Measurements from ENCODE around the gene BPIFA1.

The BPIFA1 gene

DNA sequence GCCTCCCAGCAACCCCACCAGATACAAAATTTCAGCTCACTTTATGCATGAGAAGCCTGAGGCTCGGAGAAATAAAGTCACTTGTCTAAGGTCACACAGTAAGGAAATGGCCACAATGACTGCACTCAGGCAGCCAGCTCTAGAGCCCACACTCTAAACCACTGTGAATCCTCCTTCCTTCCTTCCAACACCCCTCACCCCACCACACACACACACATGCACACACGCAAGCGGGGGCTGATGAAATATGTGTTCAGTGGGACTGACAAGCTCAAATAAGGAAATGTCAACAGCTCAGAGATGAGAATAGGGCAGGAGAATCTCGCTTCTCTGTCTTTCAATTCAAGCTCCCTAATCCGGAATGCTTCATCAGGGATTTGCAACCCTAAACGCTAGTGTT, 6.0 kb upstream of the BPIFA1 start:
- DNase-seq (ENCODE audit: low read depth): no peak
- H3K4me3 ChIP-seq (ENCODE audit: low read length): no peak overlapping the region
- TF ChIP-seq, protein P1, sequence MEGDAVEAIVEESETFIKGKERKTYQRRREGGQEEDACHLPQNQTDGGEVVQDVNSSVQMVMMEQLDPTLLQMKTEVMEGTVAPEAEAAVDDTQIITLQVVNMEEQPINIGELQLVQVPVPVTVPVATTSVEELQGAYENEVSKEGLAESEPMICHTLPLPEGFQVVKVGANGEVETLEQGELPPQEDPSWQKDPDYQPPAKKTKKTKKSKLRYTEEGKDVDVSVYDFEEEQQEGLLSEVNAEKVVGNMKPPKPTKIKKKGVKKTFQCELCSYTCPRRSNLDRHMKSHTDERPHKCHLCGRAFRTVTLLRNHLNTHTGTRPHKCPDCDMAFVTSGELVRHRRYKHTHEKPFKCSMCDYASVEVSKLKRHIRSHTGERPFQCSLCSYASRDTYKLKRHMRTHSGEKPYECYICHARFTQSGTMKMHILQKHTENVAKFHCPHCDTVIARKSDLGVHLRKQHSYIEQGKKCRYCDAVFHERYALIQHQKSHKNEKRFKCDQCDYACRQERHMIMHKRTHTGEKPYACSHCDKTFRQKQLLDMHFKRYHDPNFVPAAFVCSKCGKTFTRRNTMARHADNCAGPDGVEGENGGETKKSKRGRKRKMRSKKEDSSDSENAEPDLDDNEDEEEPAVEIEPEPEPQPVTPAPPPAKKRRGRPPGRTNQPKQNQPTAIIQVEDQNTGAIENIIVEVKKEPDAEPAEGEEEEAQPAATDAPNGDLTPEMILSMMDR (IDR thresholded peaks at IDR 0.05; ENCODE audit: insufficient read depth, low read depth, low read length, missing control alignments): no peak

DNA sequence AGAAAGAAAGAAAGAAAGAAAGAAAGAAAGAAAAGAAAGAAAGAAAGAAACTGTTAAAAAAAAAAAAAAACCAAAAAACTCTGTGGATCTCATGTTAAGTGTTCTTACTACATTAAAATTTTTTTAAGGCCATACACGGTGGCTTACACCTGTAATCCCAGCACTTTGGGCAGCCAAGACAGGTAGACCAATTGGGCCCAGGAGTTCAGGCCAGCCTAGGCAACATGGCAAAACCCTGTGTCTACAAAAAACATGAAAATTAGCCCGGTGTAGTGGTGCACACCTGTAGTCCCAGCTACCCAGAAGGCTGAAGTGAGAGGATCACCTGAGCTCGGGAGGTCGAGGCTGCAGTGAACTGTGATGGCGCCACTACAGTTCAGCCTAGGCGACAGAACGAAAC, 4.6 kb upstream of the BPIFA1 start:
- H3K4me3 ChIP-seq (ENCODE audit: low read length): no peak overlapping the region
- TF ChIP-seq, protein P1 (IDR thresholded peaks at IDR 0.05; ENCODE audit: insufficient read depth, low read depth, low read length, missing control alignments): no peak
- DNase-seq (ENCODE audit: low read depth): no peak

DNA sequence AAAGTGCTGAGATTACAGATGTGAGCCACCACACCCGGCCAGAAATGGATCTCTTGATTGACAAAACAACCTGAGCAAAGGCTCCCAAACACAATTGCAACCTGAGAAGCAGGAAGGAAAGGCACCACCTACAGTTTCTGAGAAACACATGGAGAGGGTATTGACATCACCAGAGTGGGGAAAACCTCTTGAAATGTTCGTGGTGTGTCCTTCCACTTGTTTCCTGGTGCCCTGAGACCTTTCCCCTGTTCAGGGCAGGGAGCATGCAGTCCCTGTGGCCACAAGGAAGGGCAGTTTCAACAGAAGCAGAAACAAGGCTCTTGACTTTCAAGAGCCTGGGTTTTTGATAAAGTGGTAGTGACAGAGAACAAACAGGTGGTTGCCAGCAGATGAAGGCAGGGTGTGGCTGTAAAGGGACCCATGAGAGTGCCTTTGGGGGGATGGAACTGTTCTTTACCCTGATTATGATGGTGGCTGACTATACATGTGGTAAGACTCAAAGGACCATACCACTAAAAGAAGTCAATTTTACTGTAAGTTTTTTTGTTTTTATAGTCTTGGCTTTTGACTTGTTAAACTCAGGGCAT, 3.2 kb upstream of the BPIFA1 start:
- DNase-seq (ENCODE audit: low read depth): no peak
- no peak overlapping the region for H3K4me3 ChIP-seq (ENCODE audit: low read length)
- TF ChIP-seq, protein P1 (IDR thresholded peaks at IDR 0.05; ENCODE audit: insufficient read depth, low read depth, low read length, missing control alignments): no peak

DNA sequence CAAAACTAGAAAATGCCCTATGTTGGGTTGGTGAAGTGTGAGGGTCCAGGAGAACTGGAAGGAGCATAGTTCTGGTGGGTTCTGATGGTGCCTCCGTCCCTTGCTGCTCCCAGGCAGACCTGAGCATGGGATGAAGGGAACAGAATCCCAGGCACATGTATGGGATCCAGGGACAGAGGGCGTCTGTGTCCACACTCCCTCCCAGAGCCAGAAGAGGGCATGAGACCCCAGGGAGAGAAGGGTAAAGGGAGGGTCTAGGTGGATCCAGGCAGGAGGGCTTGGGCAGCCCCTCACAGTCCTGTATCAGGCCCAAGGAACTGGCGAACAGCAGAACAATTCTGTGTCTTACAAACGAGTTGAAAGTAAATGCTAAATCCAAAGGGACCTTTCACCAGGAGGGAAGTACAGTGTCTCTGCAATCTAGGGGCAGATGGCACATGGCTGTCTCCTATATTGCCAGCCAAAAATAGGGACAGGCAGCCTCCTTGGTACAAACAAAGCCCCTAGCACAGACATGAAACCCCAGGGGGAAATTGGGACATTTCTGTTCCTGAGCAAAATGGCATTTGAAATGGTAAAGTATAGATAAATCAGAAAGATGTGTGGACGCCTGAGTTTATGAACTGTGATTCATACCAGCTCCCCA, 2.5 kb upstream of the BPIFA1 start:
- H3K4me3 ChIP-seq (ENCODE audit: low read length): no peak overlapping the region
- DNase-seq (ENCODE audit: low read depth): no peak
- TF ChIP-seq, protein P1 (IDR thresholded peaks at IDR 0.05; ENCODE audit: insufficient read depth, low read depth, low read length, missing control alignments): no peak

DNA sequence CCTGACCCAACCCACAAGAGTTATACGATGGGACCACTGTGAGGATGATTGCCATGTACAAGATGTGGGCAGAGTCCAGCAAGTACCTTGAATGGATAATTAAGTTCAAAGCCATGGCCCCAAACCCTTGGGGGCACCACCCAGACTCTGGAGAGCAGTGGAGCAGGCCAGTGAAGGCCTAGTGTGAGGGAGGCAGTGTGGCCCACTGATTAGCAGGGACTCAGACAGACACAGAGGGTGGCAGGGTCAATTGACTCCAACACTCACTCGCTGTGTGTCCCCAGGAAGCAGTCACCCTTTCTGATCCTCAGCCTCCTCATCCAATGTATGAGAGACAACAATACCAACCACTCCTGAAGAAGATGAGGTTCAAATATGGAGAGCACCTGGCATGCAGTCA, 1.7 kb upstream of the BPIFA1 start:
- no peak overlapping the region for H3K4me3 ChIP-seq (ENCODE audit: low read length)
- no peak for DNase-seq (ENCODE audit: low read depth)
- TF ChIP-seq, protein P1 (IDR thresholded peaks at IDR 0.05; ENCODE audit: insufficient read depth, low read depth, low read length, missing control alignments): no peak

DNA sequence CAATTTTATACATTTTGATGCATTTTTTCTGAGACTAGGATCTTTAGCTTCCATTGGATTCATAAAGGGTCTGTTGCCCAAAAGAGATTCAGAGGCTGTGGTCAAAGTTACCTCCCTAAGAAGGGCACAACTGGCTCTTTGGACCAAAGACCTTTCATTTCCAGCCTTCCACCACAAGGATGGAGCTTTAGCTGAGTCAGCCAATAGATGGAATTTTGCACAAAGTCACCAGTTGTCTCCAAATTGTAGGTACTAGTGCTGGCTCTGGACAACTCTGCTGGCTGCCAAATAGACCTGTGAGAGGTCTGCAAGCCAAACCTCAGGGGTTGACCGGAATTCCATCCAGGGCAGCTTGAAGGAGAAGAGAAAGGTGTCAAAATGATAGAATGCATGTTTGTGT, 555 bp downstream of the BPIFA1 start:
- TF ChIP-seq, protein P1 (IDR thresholded peaks at IDR 0.05; ENCODE audit: insufficient read depth, low read depth, low read length, missing control alignments): no peak
- no peak for DNase-seq (ENCODE audit: low read depth)
- H3K4me3 ChIP-seq (ENCODE audit: low read length): no peak overlapping the region

DNA sequence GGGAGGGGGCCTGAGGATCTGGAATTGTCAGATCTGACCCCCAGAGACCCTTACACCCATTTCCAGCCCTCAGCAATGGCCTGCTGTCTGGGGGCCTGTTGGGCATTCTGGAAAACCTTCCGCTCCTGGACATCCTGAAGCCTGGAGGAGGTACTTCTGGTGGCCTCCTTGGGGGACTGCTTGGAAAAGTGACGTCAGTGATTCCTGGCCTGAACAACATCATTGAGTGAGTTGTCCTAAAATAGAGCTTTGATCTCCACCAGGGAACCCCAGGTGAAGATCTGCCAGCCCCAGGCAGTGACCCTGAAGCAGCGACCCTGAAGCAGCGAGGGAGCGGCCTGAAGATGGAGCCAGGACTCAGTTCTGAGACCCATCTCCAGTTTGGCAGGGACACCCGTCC, 2.2 kb downstream of the BPIFA1 start:
- TF ChIP-seq, protein P1 (IDR thresholded peaks at IDR 0.05; ENCODE audit: insufficient read depth, low read depth, low read length, missing control alignments): no peak
- H3K4me3 ChIP-seq (ENCODE audit: low read length): no peak overlapping the region
- DNase-seq (ENCODE audit: low read depth): no peak

Measured in epithelial cell of esophagus (primary cell).